ENCODE results near the gene HS3ST3A1.

Gene HS3ST3A1

DNA sequence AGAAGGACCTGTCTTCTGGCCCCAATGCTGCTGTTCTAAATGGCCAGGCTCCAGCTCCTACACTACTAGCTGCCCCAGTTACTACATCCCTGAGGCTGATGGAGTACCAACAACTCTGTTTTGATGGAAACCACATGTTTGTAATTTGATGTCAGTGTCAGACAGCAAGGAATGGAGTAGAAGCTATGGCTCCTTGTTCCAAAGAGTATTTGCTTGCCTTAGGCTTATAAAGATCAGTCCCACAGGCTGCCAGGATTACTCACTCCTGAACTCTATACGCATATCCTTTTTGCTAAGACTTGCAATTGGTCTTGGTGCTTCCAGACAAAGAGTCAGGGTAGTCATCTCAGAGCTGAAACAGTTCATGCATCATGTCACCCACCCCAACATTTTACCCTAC is 139.6 kb downstream of the HS3ST3A1 start:
- Histone ChIP-seq H3K4me2 (no peak overlapping the region), H3K27me3 (no peaks in the 10 kb centered on the region), H3K4me3 (no peak overlapping the region), H3K27ac (no peak overlapping the region), H3K9ac (no peak overlapping the region), H4K20me1 (no peaks in the 10 kb centered on the region), H3K36me3 (no peaks in the 10 kb centered on the region), H3K9me3 (no peaks in the 10 kb centered on the region), H3K4me1 (0 out of 2 replicates have a peak, but pooled peaks cover 4% of the 10 kb centered on the region)
- TF ChIP-seq Cebpa-rat (IDR thresholded peaks at IDR 0.05): no peak

DNA sequence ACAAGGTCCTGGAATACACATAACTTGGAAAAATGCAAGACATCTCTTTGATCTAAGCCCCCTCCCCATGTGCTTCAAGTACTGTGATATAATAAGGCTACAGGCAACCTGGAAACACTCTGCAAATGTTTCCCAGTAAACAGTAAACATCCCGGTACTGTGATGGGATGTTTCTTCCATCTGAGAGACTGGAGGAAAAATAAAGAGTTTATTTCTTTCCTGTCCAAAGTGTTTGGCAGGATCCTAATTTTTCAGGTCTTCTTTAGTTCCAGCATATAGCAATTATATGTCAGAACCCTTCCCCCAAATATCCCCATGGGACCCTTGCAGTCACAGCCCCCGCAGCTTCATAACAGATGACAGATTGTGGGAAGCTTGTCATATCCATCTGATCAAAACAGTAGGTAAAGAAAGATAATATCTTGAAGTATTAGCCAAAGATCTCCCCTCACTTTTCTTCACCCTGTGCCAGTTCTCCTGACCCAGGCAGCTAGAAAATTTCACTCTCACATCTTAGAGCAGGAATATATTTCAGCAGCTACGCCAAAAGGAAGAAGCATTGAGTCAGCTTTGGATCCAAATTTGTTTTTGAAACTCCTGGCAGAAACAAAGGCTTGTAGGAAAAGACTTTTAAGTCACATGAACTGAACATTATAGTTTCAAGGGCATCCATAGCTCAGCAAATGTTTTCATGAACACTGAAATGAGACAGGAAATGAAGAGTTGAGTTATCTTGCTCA is 141.3 kb downstream of the HS3ST3A1 start:
- Histone ChIP-seq H3K4me1 (0 out of 2 replicates have a peak, but pooled peaks cover 4% of the 10 kb centered on the region), H3K36me3 (no peaks in the 10 kb centered on the region), H3K27me3 (no peaks in the 10 kb centered on the region), H3K4me3 (no peak overlapping the region), H3K9me3 (no peaks in the 10 kb centered on the region), H4K20me1 (no peaks in the 10 kb centered on the region), H3K27ac (no peak overlapping the region), H3K9ac (no peak overlapping the region), H3K4me2 (no peak overlapping the region)
- no peak for TF ChIP-seq Cebpa-rat (IDR thresholded peaks at IDR 0.05)

DNA sequence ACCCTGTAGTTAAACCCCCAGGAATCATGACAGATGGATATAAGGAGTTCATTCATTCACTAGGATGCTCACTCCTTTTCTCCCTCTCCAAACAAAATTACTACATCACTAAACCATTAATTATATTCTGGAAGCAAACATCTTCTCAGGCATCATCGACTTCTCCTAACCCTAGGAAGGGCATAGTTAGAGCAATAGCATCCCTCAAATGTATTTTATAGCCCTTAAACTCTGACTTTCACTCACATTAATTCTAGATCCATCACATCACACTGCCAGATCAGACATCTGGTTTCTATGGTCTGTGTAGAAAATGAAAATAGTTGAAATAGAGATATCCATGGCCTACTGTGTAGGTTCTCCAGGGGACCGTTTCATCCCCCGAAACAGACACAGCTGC is 143.9 kb downstream of the HS3ST3A1 start:
- Histone ChIP-seq H3K4me1 (0 out of 2 replicates have a peak, but pooled peaks cover 4% of the 10 kb centered on the region), H3K27me3 (no peaks in the 10 kb centered on the region), H3K9me3 (no peaks in the 10 kb centered on the region), H3K4me3 (no peak overlapping the region), H3K27ac (no peak overlapping the region), H4K20me1 (no peaks in the 10 kb centered on the region), H3K4me2 (no peak overlapping the region), H3K9ac (no peak overlapping the region), H3K36me3 (no peaks in the 10 kb centered on the region)
- TF ChIP-seq Cebpa-rat (IDR thresholded peaks at IDR 0.05): no peak

All from BLaER1 (cell line).